Subcutaneous adipose tissue (tissue), 4 donors: ENCODE results near the gene VAV2. TPM values are rescaled to one million over a fixed set of nuclear protein-coding genes. Genes with fewer than 3 reads are reported as not detected.

Experiments
- total RNA-seq, 4 donors: library from RNA; depleted of rRNA; stranded (reverse); fragments of >200 nt; gene quantifications; one replicate each; pipeline ENCODE4 v1.1.0, GENCODE V29; 2016
- TF ChIP-seq, protein P1 (sequence below): fragments of 450-650 bp; IDR thresholded peaks from one replicate; pipeline ENCODE4 v1.5.1; 2016; ENCODE audit warnings: low read depth, mild to moderate bottlenecking, control low read depth, antibody characterized with exemption, moderate library complexity

The VAV2 gene
- total RNA-seq, 4 donors from 2014 or later = 3.6 to 6.8 (median 4.8) TPM

DNA sequence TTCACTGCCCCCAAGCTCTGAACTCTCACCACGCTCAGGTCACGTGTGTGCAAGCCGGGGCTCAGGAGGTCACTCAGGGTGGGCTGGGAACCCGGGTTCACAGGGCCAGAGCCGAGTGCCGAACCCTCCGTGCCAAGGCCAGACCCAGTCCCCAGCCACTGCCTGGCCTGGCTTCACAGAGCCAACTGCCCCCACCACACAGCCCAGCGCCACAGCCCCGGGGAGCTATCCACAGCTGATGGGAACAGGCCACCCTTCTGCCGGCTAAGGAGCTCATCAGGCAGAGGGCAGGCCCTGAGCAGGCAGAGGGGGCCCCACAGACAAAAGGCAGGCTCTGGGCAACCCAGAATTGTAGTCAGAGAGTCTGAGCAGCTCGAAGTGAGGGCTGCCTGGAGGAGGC, 117.0 kb downstream of the VAV2 start:
- TF ChIP-seq, protein P1, sequence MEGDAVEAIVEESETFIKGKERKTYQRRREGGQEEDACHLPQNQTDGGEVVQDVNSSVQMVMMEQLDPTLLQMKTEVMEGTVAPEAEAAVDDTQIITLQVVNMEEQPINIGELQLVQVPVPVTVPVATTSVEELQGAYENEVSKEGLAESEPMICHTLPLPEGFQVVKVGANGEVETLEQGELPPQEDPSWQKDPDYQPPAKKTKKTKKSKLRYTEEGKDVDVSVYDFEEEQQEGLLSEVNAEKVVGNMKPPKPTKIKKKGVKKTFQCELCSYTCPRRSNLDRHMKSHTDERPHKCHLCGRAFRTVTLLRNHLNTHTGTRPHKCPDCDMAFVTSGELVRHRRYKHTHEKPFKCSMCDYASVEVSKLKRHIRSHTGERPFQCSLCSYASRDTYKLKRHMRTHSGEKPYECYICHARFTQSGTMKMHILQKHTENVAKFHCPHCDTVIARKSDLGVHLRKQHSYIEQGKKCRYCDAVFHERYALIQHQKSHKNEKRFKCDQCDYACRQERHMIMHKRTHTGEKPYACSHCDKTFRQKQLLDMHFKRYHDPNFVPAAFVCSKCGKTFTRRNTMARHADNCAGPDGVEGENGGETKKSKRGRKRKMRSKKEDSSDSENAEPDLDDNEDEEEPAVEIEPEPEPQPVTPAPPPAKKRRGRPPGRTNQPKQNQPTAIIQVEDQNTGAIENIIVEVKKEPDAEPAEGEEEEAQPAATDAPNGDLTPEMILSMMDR = no peak

DNA sequence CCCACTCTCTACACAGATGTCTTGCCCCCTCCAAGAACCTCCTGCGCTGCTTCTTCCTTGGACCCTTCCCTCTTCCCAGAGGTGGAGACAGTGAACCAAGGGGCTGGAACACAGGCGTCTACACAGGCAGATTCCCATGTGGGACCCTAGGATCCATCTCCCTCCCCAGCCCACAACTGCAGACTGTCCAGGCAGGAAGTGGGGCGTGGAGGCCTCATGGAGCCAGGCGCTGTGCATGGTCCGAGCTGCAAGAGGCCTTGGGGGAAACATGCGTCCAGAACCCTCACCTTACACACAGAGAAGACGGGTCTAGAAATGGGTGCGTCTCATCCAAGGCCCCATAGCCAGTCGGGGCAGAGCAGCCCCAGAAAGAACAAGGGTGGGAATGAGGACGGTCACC, 117.5 kb downstream of the VAV2 start:
- TF ChIP-seq, protein P1 = no peak

DNA sequence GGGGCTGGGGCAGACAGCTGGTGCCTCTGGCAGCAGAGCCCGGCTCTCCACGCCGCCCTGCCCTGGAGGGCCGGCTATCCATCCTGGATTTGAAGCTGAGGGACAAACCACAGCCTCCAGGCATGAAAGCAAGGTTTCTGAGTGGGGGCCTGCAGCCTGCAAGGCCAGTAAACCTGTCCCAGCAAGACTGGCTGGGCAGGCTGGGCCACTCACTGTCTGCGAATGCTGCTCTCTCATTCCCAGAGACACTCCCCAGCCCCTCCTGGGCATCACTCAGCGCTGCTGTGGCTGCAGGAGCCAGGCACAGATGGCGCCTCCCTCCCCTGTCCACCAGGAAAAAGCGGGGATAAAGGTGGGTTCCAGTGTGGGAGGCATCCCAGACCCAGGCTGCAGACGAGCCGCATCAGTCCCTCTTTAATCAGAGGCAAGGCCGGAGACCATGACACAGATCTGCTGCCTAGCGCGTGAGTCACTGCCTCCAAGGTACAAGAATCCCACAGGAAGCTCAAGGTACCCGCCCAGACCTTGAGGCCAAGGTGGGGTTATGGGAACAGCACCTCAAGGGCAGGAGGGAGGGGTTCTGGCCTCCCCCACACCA, 118.0 kb downstream of the VAV2 start:
- TF ChIP-seq, protein P1 = no peak

DNA sequence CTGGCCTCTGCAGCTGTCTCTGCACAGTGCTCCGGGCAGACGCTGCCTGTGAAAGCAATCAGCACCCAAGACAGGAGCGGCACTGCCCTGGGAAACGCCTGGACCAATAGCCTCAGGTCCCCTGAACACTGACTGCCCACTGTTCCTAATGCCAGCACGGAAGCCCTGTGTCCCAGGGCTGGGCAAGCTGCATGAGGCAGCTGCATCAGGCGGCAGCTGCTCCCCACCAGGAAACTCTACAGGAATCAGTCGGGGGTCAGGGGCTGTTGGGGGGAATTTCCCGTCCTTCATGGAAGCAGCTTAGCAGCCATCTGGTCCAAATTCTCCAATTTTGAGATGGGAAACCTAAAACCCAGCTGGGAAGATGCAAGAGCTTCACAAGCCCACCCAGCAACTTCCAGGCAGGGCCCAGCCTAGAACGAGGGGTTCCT, 118.6 kb downstream of the VAV2 start:
- TF ChIP-seq, protein P1 = no peak

DNA sequence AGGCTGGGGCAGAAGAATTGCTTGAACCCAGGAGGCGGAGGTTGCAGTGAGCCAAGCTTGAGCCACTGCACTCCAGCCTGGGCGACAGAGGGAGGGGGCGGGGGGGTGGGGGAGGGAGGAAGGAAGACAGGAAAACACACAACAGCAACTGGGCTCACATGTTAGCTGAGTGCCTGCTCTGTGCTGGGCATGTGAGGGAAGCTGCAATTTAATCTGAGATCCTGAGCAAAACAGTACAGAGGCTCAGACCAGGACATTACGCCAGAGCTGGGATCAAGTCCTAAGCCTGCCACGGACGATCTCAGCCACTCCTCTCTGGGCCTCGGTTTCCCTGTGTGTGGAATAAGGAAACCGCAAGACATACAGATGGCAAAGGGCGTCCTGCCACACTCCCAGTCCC, 119.1 kb downstream of the VAV2 start:
- TF ChIP-seq, protein P1 = no peak

DNA sequence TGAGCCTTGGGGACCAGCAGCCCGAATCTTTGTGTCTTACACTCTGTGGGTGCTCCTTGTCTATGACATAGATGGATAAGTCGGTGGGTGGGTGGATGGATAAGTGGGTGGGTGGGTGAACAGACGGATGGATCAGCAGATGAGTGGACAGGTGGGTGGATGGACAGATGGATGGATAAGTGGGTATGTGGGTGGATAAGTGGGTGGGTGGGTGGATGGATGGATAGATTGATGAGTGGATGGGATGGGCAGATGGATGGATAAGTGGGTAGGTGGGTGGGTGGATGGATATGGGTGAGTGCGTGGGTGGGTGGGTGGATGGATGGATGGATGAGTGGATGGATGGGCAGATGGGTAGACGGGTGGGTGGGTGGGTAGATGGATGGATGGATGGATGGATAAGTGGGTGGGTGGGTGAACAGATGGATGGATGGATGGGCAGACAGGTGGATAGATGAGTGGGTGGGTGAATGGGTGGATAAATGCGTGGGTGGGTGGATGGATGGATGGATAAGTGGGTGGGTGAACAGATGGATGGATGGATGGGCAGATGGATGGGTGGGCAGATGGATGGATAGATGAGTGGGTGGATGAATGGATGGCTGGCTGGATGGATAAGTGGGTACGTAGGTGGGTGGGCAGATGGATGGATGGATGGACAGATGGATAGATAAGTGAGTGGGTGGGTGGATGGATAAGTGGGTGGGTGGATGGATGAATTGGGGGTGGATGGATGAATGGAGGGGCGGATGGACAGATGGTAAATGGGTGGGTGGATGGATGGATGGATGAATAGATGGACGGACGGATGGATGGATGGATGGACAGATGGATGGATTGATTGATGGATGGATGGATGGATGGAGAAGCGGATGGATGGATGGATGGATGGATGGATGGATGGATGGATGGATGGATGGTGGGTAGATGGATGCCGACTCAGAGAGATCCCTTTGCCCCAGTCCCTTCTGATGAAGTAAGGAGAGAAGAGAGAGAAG, 121.2 kb downstream of the VAV2 start:
- TF ChIP-seq, protein P1 = no peak
